Hematopoietic multipotent progenitor cell treated with erythropoietin and hydrocortisone succinate and interleukin-3 and kit ligand, for 15 days (in vitro differentiated cells): ENCODE results near the gene KRTAP4-8.
"Not testable (repeated sequence)": the region's sequence is repeated elsewhere in the genome, so short reads cannot be mapped to it uniquely, and the experiment has no call there.

Source experiments
- DNase-seq: peaks from one replicate; pipeline ENCODE4 v3.0.0-alpha.2; 2015; ENCODE audit warnings: low spot score

Gene KRTAP4-8

DNA sequence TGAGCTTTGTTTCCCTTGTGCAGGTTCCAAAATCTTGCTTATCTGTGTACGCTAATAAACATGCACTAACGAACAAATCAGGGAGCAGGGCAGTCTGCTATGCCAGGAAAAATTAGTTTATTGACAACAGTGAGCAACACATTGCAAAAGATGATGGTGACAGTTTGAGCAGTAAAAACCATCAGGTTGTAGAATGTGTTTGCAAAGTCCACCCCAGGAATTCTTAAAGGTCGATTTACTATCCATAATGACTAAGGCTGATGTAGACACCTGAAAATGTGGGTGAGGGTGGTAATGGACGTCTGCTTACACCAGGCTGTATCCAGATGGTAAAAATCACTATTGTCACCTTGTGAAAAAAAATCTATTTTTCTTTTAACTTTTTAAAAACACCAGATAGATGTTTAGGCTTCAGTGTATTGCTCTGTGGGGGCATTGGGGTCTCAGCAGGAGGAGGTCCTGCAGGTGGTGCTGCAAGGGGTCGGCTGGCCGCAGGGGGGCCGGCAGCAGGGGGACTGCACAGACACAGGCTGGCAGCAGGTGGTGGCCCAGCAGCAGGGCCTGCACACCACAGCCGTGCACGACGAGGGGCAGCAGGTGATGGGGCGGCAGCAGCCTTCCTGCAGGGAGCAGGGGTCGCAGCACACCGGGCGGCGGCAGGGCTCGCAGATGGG, 32.8 kb downstream of the KRTAP4-8 start:
- DNase-seq: not testable (repeated sequence)

- DNase-seq: no peak
Observed at GRCh38 chr17:41064301-41064700, 33.6 kb downstream of the KRTAP4-8 start.

DNA sequence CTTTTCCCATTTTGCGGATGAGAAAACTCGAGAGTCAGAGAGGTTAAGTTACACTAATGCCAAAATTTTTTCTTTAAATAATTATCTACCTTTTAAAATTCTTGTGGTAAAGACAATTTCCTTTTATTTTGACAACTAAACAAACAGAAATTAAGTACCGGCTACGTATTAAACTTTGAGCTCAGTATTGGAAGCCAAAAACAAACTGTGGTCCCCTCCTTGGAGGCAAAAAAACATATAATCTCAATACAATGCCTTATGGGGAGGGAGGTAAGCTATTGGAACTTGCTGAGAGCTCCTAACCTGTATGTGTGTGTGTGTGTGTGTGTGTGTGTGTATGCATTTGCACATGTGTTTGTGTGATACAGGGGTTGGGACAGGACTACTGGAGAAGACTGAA, 34.5 kb downstream of the KRTAP4-8 start:
- no peak for DNase-seq

- DNase-seq: no peak
Observed at GRCh38 chr17:41061964-41062363, 36.0 kb downstream of the KRTAP4-8 start.

- no peak for DNase-seq
Observed at GRCh38 chr17:41060052-41060604, 37.8 kb downstream of the KRTAP4-8 start, which contains the start of gene KRTAP2-3. Gene KRTAP2-3 (minus strand): TSS chr17:41060114. CDS start chr17:41060050, 64 bp downstream.

GRCh38 chr17:41059276-41060051, 38.5 kb downstream of the KRTAP4-8 start:
- DNase-seq: not testable (repeated sequence)

GRCh38 chr17:41058741-41059140, 39.2 kb downstream of the KRTAP4-8 start:
- DNase-seq: no peak

DNA sequence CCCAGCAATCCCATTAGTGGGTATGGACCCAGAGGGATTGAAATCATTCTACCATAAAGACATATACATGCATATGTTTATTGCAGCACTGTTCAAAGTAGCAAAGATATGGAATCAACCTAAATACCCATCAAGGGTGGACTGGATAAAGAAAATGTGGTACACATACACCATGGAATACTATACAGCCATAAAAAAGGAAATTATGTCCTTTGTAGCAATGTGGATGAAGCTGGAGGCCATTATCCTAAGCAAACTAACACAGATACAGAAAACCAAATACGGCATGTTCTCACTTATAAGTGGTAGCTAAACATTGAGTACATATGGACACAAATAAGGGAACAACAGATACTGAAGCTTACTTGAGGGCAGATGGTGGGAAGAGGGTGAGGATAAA, 40.4 kb downstream of the KRTAP4-8 start:
- no peak for DNase-seq

- DNase-seq: not testable (repeated sequence)
Observed at GRCh38 chr17:41055130-41055529, 42.8 kb downstream of the KRTAP4-8 start, which contains the start of gene KRTAP2-2. Gene KRTAP2-2 (minus strand): TSS chr17:41055230. CDS start chr17:41055211, 19 bp downstream.

DNA sequence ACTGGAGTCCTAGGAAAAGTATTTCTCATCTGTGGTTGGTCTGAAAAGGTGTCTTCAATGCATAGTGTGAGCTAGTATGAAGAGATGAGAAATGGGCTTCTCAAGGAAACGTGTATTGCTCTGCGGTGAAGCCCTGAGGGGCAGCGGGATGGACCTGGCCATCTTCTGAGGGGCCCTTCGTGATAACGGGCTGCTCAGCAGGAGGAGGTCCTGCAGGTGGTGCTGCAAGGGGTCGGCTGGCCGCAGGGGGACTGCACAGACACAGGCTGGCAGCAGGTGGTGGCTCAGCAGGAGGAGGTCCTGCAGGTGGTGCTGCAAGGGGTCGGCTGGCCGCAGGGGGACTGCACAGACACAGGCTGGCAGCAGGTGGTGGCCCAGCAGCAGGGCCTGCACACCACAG, 43.4 kb downstream of the KRTAP4-8 start:
- DNase-seq: not testable (repeated sequence)

DNA sequence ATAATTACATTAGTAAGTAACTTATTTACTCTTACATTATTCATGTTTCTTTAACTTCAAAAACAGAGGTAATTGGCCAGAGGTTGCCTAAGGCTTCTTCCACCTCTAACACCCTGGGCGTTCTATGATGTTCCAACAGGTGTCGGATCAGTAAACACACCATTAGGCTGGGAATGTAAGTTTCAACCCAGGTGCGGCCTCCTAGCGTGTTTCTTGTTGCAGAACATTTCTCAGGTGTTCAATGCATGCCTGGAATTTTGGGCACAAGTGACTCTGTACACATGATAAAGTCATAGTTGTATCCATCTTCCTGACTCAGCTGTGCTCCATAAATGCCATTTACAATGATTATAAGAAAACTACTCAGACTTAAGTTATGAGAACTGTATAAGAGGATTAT, 43.9 kb downstream of the KRTAP4-8 start:
- no peak for DNase-seq

GRCh38 chr17:41052566-41052965, 45.4 kb downstream of the KRTAP4-8 start:
- DNase-seq: no peak

DNA sequence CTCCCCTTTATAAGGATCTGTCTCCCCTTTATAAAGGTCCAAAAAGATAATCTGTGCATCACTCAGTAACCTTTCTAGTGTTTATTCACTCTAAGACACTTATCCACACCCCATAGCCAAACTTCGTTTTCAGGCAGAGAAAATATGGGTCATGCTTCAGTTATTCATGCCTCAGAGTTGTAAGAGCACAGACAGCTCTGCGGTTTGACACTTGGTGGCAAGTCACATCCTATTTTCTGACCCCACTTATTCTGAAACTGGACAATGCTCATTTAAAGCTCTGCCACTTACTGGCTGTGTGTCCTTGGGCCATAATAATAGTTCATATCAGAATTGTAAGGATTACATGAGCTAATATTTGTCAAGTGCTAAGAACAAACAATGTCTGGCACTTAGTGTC, 48.8 kb downstream of the KRTAP4-8 start:
- DNase-seq: no peak

DNA sequence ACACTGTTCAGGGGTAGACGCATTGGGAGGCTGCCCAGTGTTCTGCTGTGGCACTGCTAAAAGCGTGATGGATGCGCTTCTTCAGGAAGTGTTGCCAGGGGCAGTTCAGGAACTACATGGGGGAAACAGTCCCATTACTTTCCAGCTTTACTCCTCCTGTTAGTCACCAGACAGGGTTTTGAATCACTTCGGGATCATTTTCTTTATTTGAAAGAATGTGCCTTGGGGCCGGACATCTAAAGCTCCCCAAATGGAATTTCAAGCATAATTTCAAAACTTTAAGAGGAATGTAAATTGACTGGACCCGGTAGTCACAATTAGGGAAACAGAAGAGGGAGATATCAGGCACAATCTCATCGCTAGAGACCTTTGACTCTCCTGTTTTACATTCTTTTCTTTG, 49.5 kb downstream of the KRTAP4-8 start:
- no peak for DNase-seq
